Colonic mucosa (tissue), 4 donors: ENCODE data around the gene ACOX2. TPM values are rescaled to one million over a fixed set of nuclear protein-coding genes. Genes with fewer than 3 reads are reported as not detected.

Experiments
- DNase-seq: peaks from one replicate; pipeline ENCODE4 v3.0.0-alpha.2; 2020
- H3K27ac ChIP-seq: fragments of 200-600 bp; one replicate; pipeline ENCODE4 v1.8.0; 2021
- H3K27me3 ChIP-seq: fragments of 200-600 bp; one replicate; pipeline ENCODE4 v1.8.0; 2021
- H3K36me3 ChIP-seq: fragments of 200-600 bp; one replicate; pipeline ENCODE4 v1.8.0; 2021
- H3K4me1 ChIP-seq: fragments of 200-600 bp; one replicate; pipeline ENCODE4 v1.8.0; 2021; ENCODE audit warnings: mild to moderate bottlenecking
- H3K4me3 ChIP-seq: fragments of 200-600 bp; one replicate; pipeline ENCODE4 v1.8.0; 2021
- H3K9ac ChIP-seq, 2 donors: one replicate each; pipeline ENCODE4 v1.7.0; 2013; ENCODE audit warnings: control low read depth in 2 of 2, low read depth in 2 of 2, low read length in 2 of 2
- H3K9me3 ChIP-seq: fragments of 200-600 bp; one replicate; pipeline ENCODE4 v1.8.0; 2021
- intact Hi-C: fragments of 100-400 bp; cut with DNase I; formaldehyde crosslinking; loops from one replicate; pipeline ENCODE4 v1.14.1; 2022
- total RNA-seq, 2 donors: library from RNA; stranded (reverse); fragmentation: NEBNext Ultra II Directional in 1 of 2; extraction: Animal tissue kit (Norgen Biotek cat#: 25700) in 1 of 2; gene quantifications; one replicate each; pipeline ENCODE4 v1.2.1, GENCODE V29; 2021
- TF ChIP-seq, protein P1 (sequence below): fragments of 200-600 bp; IDR thresholded peaks from one replicate; pipeline ENCODE4 v1.8.0; 2022; ENCODE audit warnings: antibody characterized with exemption, mild to moderate bottlenecking
- donor health status: healthy.
- donor health status: DM: no; HTN: no; CAD: no.
- donor health status: DM: no; HTN: no; CAD: no.

Gene ACOX2
- total RNA-seq = 10 to 100 TPM; 14.6 to 22.4 TPM

DNA sequence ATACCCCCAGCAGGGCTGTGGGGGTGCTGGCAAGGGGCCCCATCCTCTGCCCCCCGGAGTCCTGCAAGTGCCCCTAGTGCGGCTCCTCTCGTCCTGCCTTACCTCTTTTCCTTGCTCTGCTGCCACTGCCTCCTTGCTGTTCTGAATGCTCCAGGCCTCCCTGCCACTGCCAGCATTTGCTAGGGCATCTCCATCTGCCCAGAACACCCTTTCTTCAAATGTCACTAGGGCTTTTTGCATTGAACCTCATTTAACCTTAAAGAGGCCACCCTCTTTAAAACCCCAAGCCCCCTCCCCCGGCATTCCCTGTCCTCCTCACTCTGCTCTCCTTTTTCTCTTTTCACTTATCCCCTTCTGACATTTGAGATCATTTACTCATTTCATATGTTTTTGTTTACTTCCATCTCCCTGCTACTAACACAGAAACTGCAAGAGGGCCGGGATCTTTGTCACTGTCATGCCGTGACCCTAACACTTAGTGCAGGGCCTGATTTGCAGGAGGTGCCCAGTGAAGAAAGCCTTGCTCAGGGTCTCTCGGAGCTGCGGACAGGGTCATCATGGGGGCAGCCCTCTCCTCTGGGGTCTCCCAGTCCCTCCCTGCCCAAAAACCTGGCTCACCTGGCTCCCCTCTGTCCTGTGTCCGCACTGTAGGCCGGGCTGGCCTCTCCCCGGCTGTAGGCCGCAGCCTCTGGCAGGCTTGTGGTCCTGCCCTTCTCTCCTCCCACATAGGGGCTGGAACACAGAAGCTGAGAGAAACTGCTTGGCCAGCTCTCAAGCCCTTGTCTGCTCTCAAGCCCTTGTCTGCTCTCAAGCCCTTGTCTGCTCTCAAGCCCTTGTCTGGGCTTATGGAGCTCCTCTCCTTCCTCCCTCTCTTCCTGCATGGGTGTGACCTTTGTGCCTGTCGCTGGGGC is at the start of gene ACOX2:
Gene ACOX2, minus strand, starts transcription at position 690 of the 911 bp plus-strand sequence. CDS start 2,084 bp downstream, outside the sequence.
- Histone ChIP-seq H3K36me3 (no peaks in the 10 kb centered on the region), H3K4me3 (no peak within 1 kb of the TSS), H3K27ac (peak within 1 kb of the TSS; percentile 76), H3K27me3 (no peaks in the 10 kb centered on the region), H3K4me1 (peaks cover 30% of the 10 kb centered on the region), H3K9me3 (no peaks in the 10 kb centered on the region), H3K9ac (peak within 1 kb of the TSS; percentile 66 to 88)
- TF ChIP-seq, protein P1, sequence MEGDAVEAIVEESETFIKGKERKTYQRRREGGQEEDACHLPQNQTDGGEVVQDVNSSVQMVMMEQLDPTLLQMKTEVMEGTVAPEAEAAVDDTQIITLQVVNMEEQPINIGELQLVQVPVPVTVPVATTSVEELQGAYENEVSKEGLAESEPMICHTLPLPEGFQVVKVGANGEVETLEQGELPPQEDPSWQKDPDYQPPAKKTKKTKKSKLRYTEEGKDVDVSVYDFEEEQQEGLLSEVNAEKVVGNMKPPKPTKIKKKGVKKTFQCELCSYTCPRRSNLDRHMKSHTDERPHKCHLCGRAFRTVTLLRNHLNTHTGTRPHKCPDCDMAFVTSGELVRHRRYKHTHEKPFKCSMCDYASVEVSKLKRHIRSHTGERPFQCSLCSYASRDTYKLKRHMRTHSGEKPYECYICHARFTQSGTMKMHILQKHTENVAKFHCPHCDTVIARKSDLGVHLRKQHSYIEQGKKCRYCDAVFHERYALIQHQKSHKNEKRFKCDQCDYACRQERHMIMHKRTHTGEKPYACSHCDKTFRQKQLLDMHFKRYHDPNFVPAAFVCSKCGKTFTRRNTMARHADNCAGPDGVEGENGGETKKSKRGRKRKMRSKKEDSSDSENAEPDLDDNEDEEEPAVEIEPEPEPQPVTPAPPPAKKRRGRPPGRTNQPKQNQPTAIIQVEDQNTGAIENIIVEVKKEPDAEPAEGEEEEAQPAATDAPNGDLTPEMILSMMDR = no peak
- DNase-seq = peak; percentile 66
- intact Hi-C loops = no loop called here

- H3K27me3 ChIP-seq = peaks cover 13% of the 10 kb centered on the region
- H3K9ac ChIP-seq = no peak overlapping the region
- DNase-seq = no peak
- intact Hi-C loops = no loop called here
- H3K9me3 ChIP-seq = no peaks in the 10 kb centered on the region
- H3K4me3 ChIP-seq = no peak overlapping the region
- no peaks in the 10 kb centered on the region for H3K4me1 ChIP-seq
- no peak overlapping the region for H3K27ac ChIP-seq
- TF ChIP-seq, protein P1 = no peak
- H3K36me3 ChIP-seq = no peaks in the 10 kb centered on the region
Observed at GRCh38 chr3:58585994-58586393, 49.0 kb upstream of the ACOX2 start.

DNA sequence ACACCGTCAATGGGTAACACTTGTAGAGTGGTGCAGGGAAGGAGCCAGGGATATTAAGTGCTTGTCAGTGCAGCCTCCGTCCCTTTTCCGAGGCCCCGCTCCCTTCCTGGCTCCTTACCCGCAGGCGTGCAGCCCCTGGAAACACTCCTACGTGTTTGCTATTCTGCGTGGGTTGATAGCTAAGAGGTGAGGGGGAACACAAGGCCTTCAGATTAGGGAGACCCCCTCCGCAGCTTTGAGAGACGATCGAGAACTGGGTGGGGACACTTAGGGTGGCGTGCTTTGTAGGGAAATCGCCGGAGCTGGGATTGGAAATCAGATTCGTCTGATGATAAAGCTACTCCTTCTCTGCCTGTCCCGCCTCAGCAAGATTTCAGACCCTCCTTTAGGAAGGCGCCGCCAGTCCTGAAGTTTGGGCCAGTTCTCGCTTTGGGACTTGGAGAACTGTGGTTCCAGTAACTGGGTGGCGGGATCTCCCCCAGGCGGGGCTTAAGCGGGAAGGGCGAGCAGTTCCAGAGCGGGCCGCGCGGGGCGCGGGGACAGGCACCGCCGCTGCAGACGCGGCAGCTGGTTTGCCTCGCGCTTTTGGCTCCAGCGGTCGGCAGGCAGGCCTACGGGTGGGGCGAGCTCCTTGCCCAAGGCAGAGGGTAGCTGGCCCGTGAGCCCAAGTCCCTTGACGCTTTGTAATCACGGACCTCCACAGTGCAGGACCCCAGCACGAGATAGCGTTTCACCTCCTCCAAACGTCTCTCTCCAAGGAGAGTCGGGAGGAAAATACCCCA is 48.2 kb upstream of the ACOX2 start:
- Histone ChIP-seq H3K4me1 (no peaks in the 10 kb centered on the region), H3K9ac (peak overlapping the region; percentile 53 to 76), H3K9me3 (no peaks in the 10 kb centered on the region), H3K36me3 (no peaks in the 10 kb centered on the region), H3K27ac (peak overlapping the region; percentile 54), H3K4me3 (peak overlapping the region; percentile 46), H3K27me3 (peaks cover 13% of the 10 kb centered on the region)
- intact Hi-C loops = no loop called here
- TF ChIP-seq, protein P1 = peak; percentile 85
- peak; percentile 81 for DNase-seq

GRCh38 chr3:58584690-58585004 is 47.7 kb upstream of the ACOX2 start:
- H3K9me3 ChIP-seq = no peaks in the 10 kb centered on the region
- H3K9ac ChIP-seq = peak overlapping the region; percentile 53 to 76
- peaks cover 13% of the 10 kb centered on the region for H3K27me3 ChIP-seq
- DNase-seq = no peak
- H3K36me3 ChIP-seq = no peaks in the 10 kb centered on the region
- H3K27ac ChIP-seq = peak overlapping the region; percentile 54
- no peaks in the 10 kb centered on the region for H3K4me1 ChIP-seq
- peak overlapping the region; percentile 46 for H3K4me3 ChIP-seq
- TF ChIP-seq, protein P1 = no peak
- intact Hi-C loops = no loop called here

- Histone ChIP-seq H3K4me1 (no peaks in the 10 kb centered on the region), H3K27me3 (peaks cover 7% of the 10 kb centered on the region), H3K4me3 (no peak overlapping the region), H3K9ac (no peak overlapping the region), H3K27ac (no peak overlapping the region), H3K36me3 (no peaks in the 10 kb centered on the region), H3K9me3 (no peaks in the 10 kb centered on the region)
- intact Hi-C loops = no loop called here
- no peak for DNase-seq
- TF ChIP-seq, protein P1 = no peak
Observed at GRCh38 chr3:58581328-58582091, 44.5 kb upstream of the ACOX2 start.
